H1 (cell line): ENCODE results near the gene DAND5. TPM values are rescaled to one million over a fixed set of nuclear protein-coding genes. Genes with fewer than 3 reads are reported as not detected.

Source experiments
- BRCA1 ChIP-seq: IDR thresholded peaks from 2 replicates; pipeline ENCODE4 v1.6.1; 2012; ENCODE audit warnings: low read depth, low read length, improper control_type of control experiment
- CTBP2 ChIP-seq: IDR thresholded peaks from 2 replicates; pipeline ENCODE4 v1.7.0; 2011; ENCODE audit warnings: borderline replicate concordance, mild to moderate bottlenecking, moderate library complexity, mixed read lengths, low read length; ENCODE audit not compliant: insufficient read depth, insufficient read length
- EP300 ChIP-seq, 2 experiments: IDR thresholded peaks; 1 replicate in 1 of 2; 2 replicates in 1 of 2; pipeline ENCODE4 v1.6.1; 2011 to 2012; ENCODE audit warnings: low read depth in 2 of 2, low read length in 2 of 2, mild to moderate bottlenecking in 2 of 2, borderline replicate concordance in 1 of 2, inconsistent platforms in 1 of 2, moderate library complexity in 1 of 2
- EZH2 ChIP-seq: fragments of 200-600 bp; sonication (generic); IDR thresholded peaks from 2 replicates; pipeline ENCODE4 v1.7.1; 2012; ENCODE audit warnings: low read depth, mild to moderate bottlenecking, moderate library complexity, low read length, inconsistent platforms; ENCODE audit not compliant: severe bottlenecking
- GTF2F1 ChIP-seq: IDR thresholded peaks from 2 replicates; pipeline ENCODE4 v1.6.1; 2012; ENCODE audit warnings: low read depth, low read length, improper control_type of control experiment, borderline replicate concordance
- HDAC6 ChIP-seq: IDR thresholded peaks from one replicate; pipeline ENCODE4 v1.7.1; 2012; ENCODE audit warnings: low read depth, mild to moderate bottlenecking, inconsistent platforms, low read length, moderate library complexity
- JUND ChIP-seq: IDR thresholded peaks from 2 replicates; pipeline ENCODE4 v1.6.1; 2011; ENCODE audit warnings: mild to moderate bottlenecking, improper control_type of control experiment, low read length
- MAFK ChIP-seq: IDR thresholded peaks from 2 replicates; pipeline ENCODE4 v1.6.1; 2012; ENCODE audit warnings: low read depth, mild to moderate bottlenecking, improper control_type of control experiment, low read length
- NANOG ChIP-seq: IDR thresholded peaks from 2 replicates; pipeline ENCODE4 v1.6.1; 2011; ENCODE audit warnings: low read length, low read depth, mild to moderate bottlenecking, inconsistent platforms; ENCODE audit not compliant: insufficient read depth, poor library complexity, severe bottlenecking
- RAD21 ChIP-seq, 2 experiments: IDR thresholded peaks in 1 of 2; conservative IDR thresholded peaks in 1 of 2; 2 replicates each; pipeline ENCODE4 v1.6.1; 2011; ENCODE audit warnings: low read depth in 2 of 2, low read length in 2 of 2, improper control_type of control experiment in 1 of 2, inconsistent platforms in 1 of 2, mild to moderate bottlenecking in 1 of 2, moderate library complexity in 1 of 2
- RBBP5 ChIP-seq: IDR thresholded peaks from 2 replicates; pipeline ENCODE4 v1.7.1; 2012; ENCODE audit warnings: low read depth, mild to moderate bottlenecking, inconsistent platforms, low read length, moderate library complexity, borderline replicate concordance
- RNF2 ChIP-seq: fragments of 200-900, 300-1000 bp; sonication (generic); IDR thresholded peaks from 2 replicates; pipeline ENCODE4 v1.7.1; 2016; ENCODE audit warnings: borderline replicate concordance, low read depth, mild to moderate bottlenecking, antibody characterized with exemption, low read length; ENCODE audit not compliant: poor library complexity, severe bottlenecking; ENCODE audit errors: missing control alignments
- SAP30 ChIP-seq: fragments of 300-600 bp; sonication (generic); IDR thresholded peaks from 2 replicates; pipeline ENCODE4 v1.7.1; 2012; ENCODE audit warnings: low read length, moderate library complexity, mild to moderate bottlenecking, inconsistent platforms; ENCODE audit not compliant: insufficient read depth, insufficient replicate concordance
- SIX5 ChIP-seq: IDR thresholded peaks from 2 replicates; pipeline ENCODE4 v1.6.1; 2011; ENCODE audit warnings: mild to moderate bottlenecking, low read depth, low read length
- SRF ChIP-seq: IDR thresholded peaks from 2 replicates; pipeline ENCODE4 v1.6.1; 2011; ENCODE audit warnings: mild to moderate bottlenecking, low read depth, low read length, moderate library complexity
- SUZ12 ChIP-seq: fragments of 200-600 bp; sonication (generic); IDR thresholded peaks from 2 replicates; pipeline ENCODE4 v1.6.1; 2012; ENCODE audit warnings: mild to moderate bottlenecking, inconsistent platforms, low read length, moderate library complexity, mixed read lengths
- TAF7 ChIP-seq: optimal IDR thresholded peaks from 2 replicates; pipeline ENCODE3; 2011; ENCODE audit warnings: low read depth, mild to moderate bottlenecking, inconsistent platforms, low read length, moderate library complexity, borderline replicate concordance
- TBP ChIP-seq: IDR thresholded peaks from 2 replicates; pipeline ENCODE4 v1.6.1; 2011; ENCODE audit warnings: low read depth, low read length, improper control_type of control experiment
- TEAD4 ChIP-seq: IDR thresholded peaks from 2 replicates; pipeline ENCODE4 v1.6.1; 2012; ENCODE audit warnings: low read depth, low read length, inconsistent platforms, mixed read lengths
- ZNF274 ChIP-seq: IDR thresholded peaks from 2 replicates; pipeline ENCODE4 v1.7.0; 2012; ENCODE audit warnings: low read length, borderline replicate concordance; ENCODE audit errors: extremely low read depth
- polyA plus RNA-seq, 7 experiments: library from polyadenylated mRNA; depleted of rRNA in 3 of 7; stranded (reverse) in 5 of 7; unstranded in 2 of 7; fragments of >200 nt in 5 of 7; fragments of 200-250 nt in 2 of 7; gene quantifications; 1 replicate in 5 of 7; 2 replicates in 1 of 7; 4 replicates in 1 of 7; pipeline versions ENCODE4 v1.2.1 to v1.2.3, GENCODE V29; 2011 to 2013; ENCODE audit warnings: missing spikeins in 2 of 7, mixed read lengths in 2 of 7
- total RNA-seq: library from RNA; stranded (reverse); fragmentation: NEBNext Ultra II Directional; extraction: Animal tissue kit (Norgen Biotek cat#: 25700); gene quantifications from 2 replicates; pipeline ENCODE4 v1.2.1, GENCODE V29; 2021
- TF ChIP-seq, protein P1 (sequence below): IDR thresholded peaks from 2 replicates; pipeline ENCODE4 v1.6.1; 2012; ENCODE audit warnings: inconsistent platforms
- TF ChIP-seq, protein P2 (sequence below): IDR thresholded peaks from 2 replicates; pipeline ENCODE4 v1.6.1; 2012; ENCODE audit warnings: inconsistent platforms

DAND5 gene
- total and polyA plus RNA-seq, 2 of the 8 experiments (the other 6 are each of a cell fraction or from before 2014, with no cell fraction given), result 0.14 to 0.17 TPM

DNA sequence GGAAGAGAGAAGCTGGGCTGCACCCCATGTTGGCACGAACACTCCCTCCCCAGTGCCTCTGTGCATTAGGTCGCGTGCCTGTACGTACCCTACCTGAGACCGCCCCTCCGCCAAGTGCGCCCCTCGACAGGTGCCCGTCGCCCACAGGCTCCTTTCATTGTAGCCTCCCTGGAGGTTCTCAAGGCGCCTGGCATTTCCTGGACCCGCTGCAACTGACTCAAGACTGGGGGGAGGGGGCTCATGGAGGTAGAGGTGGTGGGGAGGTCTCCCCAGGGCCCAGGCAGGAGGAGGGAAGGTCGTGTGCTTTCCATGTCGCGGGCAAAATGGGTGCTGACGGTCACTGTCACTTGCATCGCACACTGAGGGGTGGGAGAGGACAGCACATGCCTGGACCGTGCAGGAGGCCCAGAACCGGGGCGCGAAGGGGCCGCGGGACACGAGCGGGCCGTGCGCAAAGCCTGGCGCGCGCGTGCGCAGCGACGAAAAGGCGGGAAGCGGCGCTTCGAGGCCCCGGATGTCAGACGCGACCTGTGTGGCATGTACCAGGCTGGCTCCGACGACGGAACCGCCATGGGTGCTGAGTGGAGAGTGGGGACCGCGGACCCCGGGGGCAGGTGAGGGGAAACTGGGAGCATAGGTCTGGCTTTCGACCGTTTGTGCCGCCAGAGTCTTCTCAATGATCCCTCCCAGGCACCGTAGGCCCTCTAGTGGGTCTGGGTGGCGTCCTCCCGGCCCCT is 42.4 kb downstream of the DAND5 start (continued):
- no peak for TF ChIP-seq RAD21 (IDR thresholded peaks at IDR 0.05 in 1 of 2, conservative IDR thresholded peaks at IDR 0.05 in 1 of 2; ENCODE audit: low read depth in 2 of 2, low read length in 2 of 2)
- TF ChIP-seq EZH2, result peak; percentile 85
- TF ChIP-seq NANOG, result no peak
- TF ChIP-seq SAP30, result no peak
- TF ChIP-seq MAFK, result no peak
- TF ChIP-seq ZNF274, result no peak
- no peak for TF ChIP-seq GTF2F1
- no peak for TF ChIP-seq TAF7
- no peak for TF ChIP-seq TEAD4
- peak; percentile 30 for TF ChIP-seq RNF2
- TF ChIP-seq BRCA1, result no peak
- TF ChIP-seq JUND, result no peak
- no peak for TF ChIP-seq RBBP5
- no peak for TF ChIP-seq TBP
- TF ChIP-seq SUZ12, result peak; percentile 56
- TF ChIP-seq EP300 (IDR thresholded peaks at IDR 0.05; ENCODE audit: borderline replicate concordance in 1 of 2, low read depth in 2 of 2, low read length in 2 of 2), result no peak
- TF ChIP-seq SIX5, result no peak
- TF ChIP-seq, protein P1, sequence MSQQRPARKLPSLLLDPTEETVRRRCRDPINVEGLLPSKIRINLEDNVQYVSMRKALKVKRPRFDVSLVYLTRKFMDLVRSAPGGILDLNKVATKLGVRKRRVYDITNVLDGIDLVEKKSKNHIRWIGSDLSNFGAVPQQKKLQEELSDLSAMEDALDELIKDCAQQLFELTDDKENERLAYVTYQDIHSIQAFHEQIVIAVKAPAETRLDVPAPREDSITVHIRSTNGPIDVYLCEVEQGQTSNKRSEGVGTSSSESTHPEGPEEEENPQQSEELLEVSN, result peak; percentile 100
- no peak for TF ChIP-seq SRF
- TF ChIP-seq, protein P2, sequence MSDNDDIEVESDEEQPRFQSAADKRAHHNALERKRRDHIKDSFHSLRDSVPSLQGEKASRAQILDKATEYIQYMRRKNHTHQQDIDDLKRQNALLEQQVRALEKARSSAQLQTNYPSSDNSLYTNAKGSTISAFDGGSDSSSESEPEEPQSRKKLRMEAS, result peak; percentile 100
- no peak for TF ChIP-seq HDAC6
- peak; percentile 28 for TF ChIP-seq CTBP2
